ENCODE data around the gene ACVR1. TPM values are rescaled to one million over a fixed set of nuclear protein-coding genes. Genes with fewer than 3 reads are reported as not detected.

ACVR1 gene
- total and polyA plus RNA-seq, 9 of the 15 experiments (the other 6 are each of a cell fraction or from before 2014, with no cell fraction given) = 3.8 to 14.3 (median 6.9) TPM

DNA sequence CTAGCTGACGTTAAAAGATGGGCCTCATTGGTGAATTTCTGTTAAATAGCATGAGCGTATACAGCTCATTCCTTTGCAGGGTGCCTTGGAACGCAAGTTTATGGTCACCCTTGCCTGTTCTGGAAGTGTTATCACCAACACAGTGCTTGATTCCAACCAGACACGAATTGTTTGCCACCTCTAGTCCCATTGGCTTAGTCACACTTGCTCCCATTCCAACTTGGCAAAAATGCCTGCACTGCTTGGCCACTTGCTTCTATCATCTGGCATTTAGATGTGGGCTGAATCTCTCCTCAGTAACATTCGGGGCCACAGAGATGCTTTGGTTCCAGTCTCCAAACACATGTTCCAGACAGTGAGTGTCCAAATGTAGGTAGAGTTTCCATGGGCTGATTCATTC lies 27.5 kb upstream of the ACVR1 start:
- Histone ChIP-seq H3K9me1 (ENCODE audit: control insufficient read depth, insufficient read depth, low read length) (no peaks in the 10 kb centered on the region), H3K9ac (ENCODE audit: insufficient read depth in 1 of 2, low read depth in 2 of 2, low read length in 2 of 2) (no peak overlapping the region), H3K4me3 (no peak overlapping the region), H3K27ac (ENCODE audit: extremely low read depth, low read depth, low read length) (no peak overlapping the region), H4K20me1 (replicated peaks; ENCODE audit: control insufficient read depth, insufficient read depth, low read length) (no peaks in the 10 kb centered on the region), H3K9me3 (replicated peaks; ENCODE audit: control insufficient read depth, insufficient read depth, low read depth, low read length) (no peaks in the 10 kb centered on the region), H2AFZ (ENCODE audit: low read depth, low read length) (peak overlapping the region; percentile 40), H3K36me3 (ENCODE audit: control insufficient read depth, insufficient read depth, low read length) (no peaks in the 10 kb centered on the region), H3K79me2 (ENCODE audit: control insufficient read depth, insufficient read depth, low read length) (no peaks in the 10 kb centered on the region), H3K4me2 (ENCODE audit: insufficient read depth, low read length) (no peak overlapping the region), H3K4me1 (replicated peaks in 1 of 2; ENCODE audit: control insufficient read depth in 2 of 2, insufficient read depth in 2 of 2, low read length in 2 of 2) (peaks cover 12 to 33% of the 10 kb centered on the region in 2 experiments; a peak in 4 of 5 replicates), H3K27me3 (ENCODE audit: control insufficient read depth in 2 of 2, insufficient read depth in 2 of 2, low read length in 2 of 2) (no peaks in the 10 kb centered on the region)
- ChIA-PET CTCF (ENCODE audit: low intra/inter-chr PET ratio) (no interaction called here), POLR2A (interaction anchor here (0.8 to 1.2 kb wide), 2 partner anchors 9 to 12 kb away, joined by 3 to 4 read pairs; no protein-coding TSS in a partner anchor)
- FAIRE-seq (no peak), ATAC-seq (no peak), DNase-seq (ENCODE audit: extremely low read depth in 1 of 4, low spot score in 3 of 4) (no peak)
- intact Hi-C loops (cut with micrococcal nuclease) = loop anchor here (5.0 kb wide), 1 partner anchor 84 kb away; no protein-coding TSS in a partner anchor
- 60% methylated on average over 5 of the region's 5 CpGs for WGBS (ENCODE audit: insufficient coverage, low coverage, missing lambda C conversion rate)
- in situ Hi-C loops (cut with MboI) = loop anchor here (10.0 kb wide), 1 partner anchor 101 kb away; no protein-coding TSS in a partner anchor
- no TSS peak for BruUV-seq (replicated peaks)
- TF ChIP-seq RUNX1 (IDR thresholded peaks at IDR 0.05; ENCODE audit: low read depth) = no peak
- no peak for TF ChIP-seq THRAP3 (IDR thresholded peaks at IDR 0.05; ENCODE audit: borderline replicate concordance)
- no peak for TF ChIP-seq PPARD (CRISPR knock-in tag; IDR thresholded peaks at IDR 0.05)
- no peak for TF ChIP-seq ZFPM2 (CRISPR knock-in tag; IDR thresholded peaks at IDR 0.05)
- TF ChIP-seq TAF7 (tag; IDR thresholded peaks at IDR 0.05) = no peak
- TF ChIP-seq CBX1 (IDR thresholded peaks at IDR 0.05; ENCODE audit: low read depth) = no peak
- TF ChIP-seq ZNF609 (CRISPR knock-in tag; IDR thresholded peaks at IDR 0.05; ENCODE audit: borderline replicate concordance) = no peak
- no peak for TF ChIP-seq PHF20 (IDR thresholded peaks at IDR 0.05; ENCODE audit: partially characterized antibody)
- TF ChIP-seq, protein P1, sequence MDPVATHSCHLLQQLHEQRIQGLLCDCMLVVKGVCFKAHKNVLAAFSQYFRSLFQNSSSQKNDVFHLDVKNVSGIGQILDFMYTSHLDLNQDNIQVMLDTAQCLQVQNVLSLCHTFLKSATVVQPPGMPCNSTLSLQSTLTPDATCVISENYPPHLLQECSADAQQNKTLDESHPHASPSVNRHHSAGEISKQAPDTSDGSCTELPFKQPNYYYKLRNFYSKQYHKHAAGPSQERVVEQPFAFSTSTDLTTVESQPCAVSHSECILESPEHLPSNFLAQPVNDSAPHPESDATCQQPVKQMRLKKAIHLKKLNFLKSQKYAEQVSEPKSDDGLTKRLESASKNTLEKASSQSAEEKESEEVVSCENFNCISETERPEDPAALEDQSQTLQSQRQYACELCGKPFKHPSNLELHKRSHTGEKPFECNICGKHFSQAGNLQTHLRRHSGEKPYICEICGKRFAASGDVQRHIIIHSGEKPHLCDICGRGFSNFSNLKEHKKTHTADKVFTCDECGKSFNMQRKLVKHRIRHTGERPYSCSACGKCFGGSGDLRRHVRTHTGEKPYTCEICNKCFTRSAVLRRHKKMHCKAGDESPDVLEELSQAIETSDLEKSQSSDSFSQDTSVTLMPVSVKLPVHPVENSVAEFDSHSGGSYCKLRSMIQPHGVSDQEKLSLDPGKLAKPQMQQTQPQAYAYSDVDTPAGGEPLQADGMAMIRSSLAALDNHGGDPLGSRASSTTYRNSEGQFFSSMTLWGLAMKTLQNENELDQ (CRISPR knock-in tag; IDR thresholded peaks at IDR 0.05; ENCODE audit: borderline replicate concordance) = no peak
- TF ChIP-seq PCBP2 (IDR thresholded peaks at IDR 0.05; ENCODE audit: low read depth, low read length, poor library complexity, severe bottlenecking) = no peak
- no peak for TF ChIP-seq ZNF124 (CRISPR knock-in tag; IDR thresholded peaks at IDR 0.05)
- no peak for TF ChIP-seq CHD4 (IDR thresholded peaks at IDR 0.05; ENCODE audit: insufficient read depth, insufficient replicate concordance, low read depth, low read length, poor library complexity, severe bottlenecking)
- TF ChIP-seq CSDE1 (IDR thresholded peaks at IDR 0.05) = no peak
- TF ChIP-seq, protein P2, sequence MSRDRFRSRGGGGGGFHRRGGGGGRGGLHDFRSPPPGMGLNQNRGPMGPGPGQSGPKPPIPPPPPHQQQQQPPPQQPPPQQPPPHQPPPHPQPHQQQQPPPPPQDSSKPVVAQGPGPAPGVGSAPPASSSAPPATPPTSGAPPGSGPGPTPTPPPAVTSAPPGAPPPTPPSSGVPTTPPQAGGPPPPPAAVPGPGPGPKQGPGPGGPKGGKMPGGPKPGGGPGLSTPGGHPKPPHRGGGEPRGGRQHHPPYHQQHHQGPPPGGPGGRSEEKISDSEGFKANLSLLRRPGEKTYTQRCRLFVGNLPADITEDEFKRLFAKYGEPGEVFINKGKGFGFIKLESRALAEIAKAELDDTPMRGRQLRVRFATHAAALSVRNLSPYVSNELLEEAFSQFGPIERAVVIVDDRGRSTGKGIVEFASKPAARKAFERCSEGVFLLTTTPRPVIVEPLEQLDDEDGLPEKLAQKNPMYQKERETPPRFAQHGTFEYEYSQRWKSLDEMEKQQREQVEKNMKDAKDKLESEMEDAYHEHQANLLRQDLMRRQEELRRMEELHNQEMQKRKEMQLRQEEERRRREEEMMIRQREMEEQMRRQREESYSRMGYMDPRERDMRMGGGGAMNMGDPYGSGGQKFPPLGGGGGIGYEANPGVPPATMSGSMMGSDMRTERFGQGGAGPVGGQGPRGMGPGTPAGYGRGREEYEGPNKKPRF (IDR thresholded peaks at IDR 0.05; ENCODE audit: low read depth, low read length) = no peak

Data from K562 (cell line).